B cell (primary cell): ENCODE results near the gene IMMP2L. TPM values are rescaled to one million over a fixed set of nuclear protein-coding genes. Genes with fewer than 3 reads are reported as not detected.

Source experiments
- ATAC-seq: fragments of 200-7000 bp; cut with Tn5 transposase; one replicate; pipeline ENCODE4 v1.10.0; 2021; ENCODE audit warnings: low read depth, mild to moderate bottlenecking, moderate number of reproducible peaks, moderate library complexity
- CTCF ChIA-PET: fragments of 350-600 bp; sonication (Branson Sonifier 250); formaldehyde crosslinking; loops from one replicate; lab custom pipeline; 2021; ENCODE audit warnings: antibody characterized with exemption, inconsistent platforms; lab: Charles Lee
- POLR2A ChIA-PET: fragments of 350-600 bp; sonication (Branson Sonifier 250); formaldehyde crosslinking; loops from one replicate; lab custom pipeline; 2021; ENCODE audit warnings: antibody characterized with exemption; lab: Charles Lee
- DNase-seq: peaks from one replicate; pipeline ENCODE4 v3.0.0; 2013
- H2AFZ ChIP-seq: 2 replicates; pipeline ENCODE4 v1.6.1; 2012; ENCODE audit warnings: mild to moderate bottlenecking, low read depth, low read length; ENCODE audit not compliant: insufficient read depth, poor library complexity, severe bottlenecking
- H3K27ac ChIP-seq, 2 donors: 1 replicate in 1 of 2; 2 replicates in 1 of 2; pipeline ENCODE4 v1.5.1; 2012 to 2013; ENCODE audit warnings: low read length in 2 of 2, mild to moderate bottlenecking in 2 of 2, moderate library complexity in 1 of 2
- H3K27me3 ChIP-seq, 4 experiments: fragments of 200-600 bp in 1 of 4; sonication (generic) in 1 of 4; replicated peaks in 1 of 4; 1 replicate in 2 of 4; 2 replicates in 2 of 4; pipeline versions ENCODE4 v1.6.1 to v1.7.0; 2013 to 2016; ENCODE audit warnings: low read length in 3 of 4, mild to moderate bottlenecking in 2 of 4, mixed read lengths in 1 of 4, moderate library complexity in 1 of 4; ENCODE audit not compliant: insufficient read depth in 4 of 4, control insufficient read depth in 3 of 4; ENCODE audit errors: control extremely low read depth in 1 of 4
- H3K36me3 ChIP-seq, 2 experiments: replicated peaks in 1 of 2; 1 replicate in 1 of 2; 2 replicates in 1 of 2; pipeline versions ENCODE4 v1.6.1 to v1.7.1; 2013; ENCODE audit warnings: low read length in 1 of 2; ENCODE audit not compliant: insufficient read depth in 2 of 2, control insufficient read depth in 1 of 2; ENCODE audit errors: control extremely low read depth in 1 of 2, extremely low read depth in 1 of 2
- H3K4me1 ChIP-seq, 2 donors: fragments of 200-600 bp in 1 of 2; sonication (generic) in 1 of 2; 1 replicate in 1 of 2; 2 replicates in 1 of 2; pipeline versions ENCODE4 v1.5.1 to v1.6.1; 2013 to 2017; ENCODE audit warnings: low read length in 2 of 2; ENCODE audit not compliant: control insufficient read depth in 2 of 2, insufficient read depth in 2 of 2
- H3K4me2 ChIP-seq: replicated peaks from 2 replicates; pipeline ENCODE3; 2012; ENCODE audit warnings: mild to moderate bottlenecking, low read depth, low read length; ENCODE audit not compliant: poor library complexity, severe bottlenecking
- H3K4me3 ChIP-seq, 5 experiments: fragments of 200-600 bp in 1 of 5; sonication (generic) in 1 of 5; 1 replicate in 3 of 5; 2 replicates in 2 of 5; pipeline versions ENCODE4 v1.5.1 to v1.7.0; 2011 to 2016; ENCODE audit warnings: low read length in 4 of 5, mild to moderate bottlenecking in 4 of 5, low read depth in 2 of 5, control low read depth in 1 of 5, moderate library complexity in 1 of 5; ENCODE audit not compliant: insufficient read depth in 1 of 5; ENCODE audit errors: control extremely low read depth in 1 of 5, extremely low read depth in 1 of 5
- H3K79me2 ChIP-seq: fragments of 200-600 bp; sonication (generic); one replicate; pipeline ENCODE4 v1.6.0; 2016; ENCODE audit warnings: low read length; ENCODE audit not compliant: control insufficient read depth, insufficient read depth
- H3K9ac ChIP-seq: fragments of 200-600 bp; sonication (generic); 2 replicates; pipeline ENCODE4 v1.6.1; 2017; ENCODE audit warnings: mild to moderate bottlenecking, low read length, moderate library complexity
- H3K9me3 ChIP-seq, 3 donors: one replicate each; pipeline versions ENCODE4 v1.6.1 to v1.7.1; 2013; ENCODE audit warnings: low read length in 2 of 3; ENCODE audit not compliant: control insufficient read depth in 2 of 3, insufficient read depth in 1 of 3; ENCODE audit errors: control extremely low read depth in 1 of 3
- H4K20me1 ChIP-seq: 2 replicates; pipeline ENCODE4 v1.6.0; 2012; ENCODE audit warnings: mild to moderate bottlenecking, low read length; ENCODE audit not compliant: insufficient read depth, control insufficient read depth, poor library complexity, severe bottlenecking
- H3K27ac Mint-ChIP-seq: one replicate; pipeline ENCODE4 v1.8.0; 2021; ENCODE audit warnings: mixed read lengths
- H3K27me3 Mint-ChIP-seq: one replicate; pipeline ENCODE4 v1.8.0; 2021; ENCODE audit warnings: mixed read lengths
- H3K4me1 Mint-ChIP-seq: one replicate; pipeline ENCODE4 v1.8.0; 2021; ENCODE audit warnings: mixed read lengths
- H3K4me3 Mint-ChIP-seq: one replicate; pipeline ENCODE4 v1.8.0; 2021; ENCODE audit warnings: mixed read lengths
- H3K9me3 Mint-ChIP-seq: one replicate; pipeline ENCODE4 v1.8.0; 2022; ENCODE audit warnings: mixed read lengths; ENCODE audit not compliant: insufficient read depth
- CTCF ChIP-seq: fragments of 200-600 bp; IDR thresholded peaks from one replicate; pipeline ENCODE4 v1.8.0; 2022; ENCODE audit warnings: antibody characterized with exemption, mild to moderate bottlenecking
- EZH2 ChIP-seq: IDR thresholded peaks from 2 replicates; pipeline ENCODE4 v1.6.1; 2012; ENCODE audit warnings: borderline replicate concordance, low read depth, mild to moderate bottlenecking, moderate library complexity, low read length; ENCODE audit not compliant: insufficient read depth, poor library complexity, severe bottlenecking
- WGBS: methylation state at CpG from one replicate; pipeline ENCODE4 v1.1.5; 2013; ENCODE audit warnings: missing lambda C conversion rate; ENCODE audit not compliant: insufficient coverage; 5-methylcytosine and 5-hydroxymethylcytosine counted together
- intact Hi-C: fragments of 100-400 bp; cut with micrococcal nuclease; formaldehyde crosslinking; loops from one replicate; pipeline ENCODE4 v1.10.0; 2022
- polyA plus RNA-seq: library from polyadenylated mRNA; depleted of rRNA; stranded (reverse); fragments of >200 nt; gene quantifications from 2 replicates; pipeline ENCODE4 v1.2.3, GENCODE V29; 2012
- total RNA-seq, 2 donors: library from RNA; stranded (reverse); fragments of 120-200 nt in 1 of 2; gene quantifications; 1 replicate in 1 of 2; 2 replicates in 1 of 2; pipeline versions ENCODE4 v1.2.3 to v1.2.4, GENCODE V29; 2013 to 2022

IMMP2L gene
- total and polyA plus RNA-seq, 2 donors (not counting 1 experiment from before 2014, with no cell fraction given), result 3.8 to 34.2 TPM

- Histone ChIP-seq H3K4me3 (no peak overlapping the region), H3K9ac (no peak overlapping the region), H3K36me3 (no peaks in the 10 kb centered on the region), H3K27me3 (no peaks in the 10 kb centered on the region), H3K79me2 (no peaks in the 10 kb centered on the region), H4K20me1 (no peaks in the 10 kb centered on the region), H3K4me1 (no peaks in the 10 kb centered on the region), H3K27ac (no peak overlapping the region), H3K9me3 (no peaks in the 10 kb centered on the region), H3K4me2 (no peak overlapping the region), H2AFZ (no peak overlapping the region)
- Mint-ChIP-seq H3K27me3 (no peaks in the 10 kb centered on the region), H3K27ac (no peak overlapping the region), H3K4me1 (peaks cover 1% of the 10 kb centered on the region), H3K4me3 (no peak overlapping the region), H3K9me3 (no peaks in the 10 kb centered on the region)
- no peak for ATAC-seq
- ChIA-PET POLR2A (no interaction called here), CTCF (no interaction called here)
- WGBS, result no CpG with 5 or more reads among the region's 1 CpG
- DNase-seq, result no peak
- intact Hi-C loops, result no loop called here
- TF ChIP-seq CTCF (no peak), EZH2 (no peak)
Measured at GRCh38 chr7:111370002-111370401, 192.3 kb downstream of the IMMP2L start.

- H3K4me2 ChIP-seq, result no peak overlapping the region
- DNase-seq, result no peak
- H3K27me3 ChIP-seq, result no peaks in the 10 kb centered on the region
- no peak for TF ChIP-seq EZH2
- no peak for TF ChIP-seq CTCF
- H3K27ac Mint-ChIP-seq, result no peak overlapping the region
- no peak overlapping the region for H3K4me3 ChIP-seq
- no peaks in the 10 kb centered on the region for H4K20me1 ChIP-seq
- no peak overlapping the region for H3K4me3 Mint-ChIP-seq
- H3K4me1 ChIP-seq, result no peaks in the 10 kb centered on the region
- no peak overlapping the region for H3K27ac ChIP-seq
- no peaks in the 10 kb centered on the region for H3K27me3 Mint-ChIP-seq
- ATAC-seq, result no peak
- intact Hi-C loops, result no loop called here
- no peak overlapping the region for H3K9ac ChIP-seq
- CTCF ChIA-PET, result no interaction called here
- no peaks in the 10 kb centered on the region for H3K79me2 ChIP-seq
- no peaks in the 10 kb centered on the region for H3K9me3 ChIP-seq
- H2AFZ ChIP-seq, result no peak overlapping the region
- no peaks in the 10 kb centered on the region for H3K36me3 ChIP-seq
- peaks cover 1% of the 10 kb centered on the region for H3K4me1 Mint-ChIP-seq
- POLR2A ChIA-PET, result no interaction called here
- H3K9me3 Mint-ChIP-seq, result no peaks in the 10 kb centered on the region
- WGBS, result 100% methylated on average over 2 of the region's 3 CpGs
Measured at GRCh38 chr7:111368381-111369065, 193.8 kb downstream of the IMMP2L start.
